Fibroblast of the conjunctiva (primary cell): ENCODE measurements around the gene SEH1L.
"Not testable (repeated sequence)": the region's sequence is repeated elsewhere in the genome, so short reads cannot be mapped to it uniquely, and the experiment has no call there.

Source experiments
- DNase-seq: peaks from one replicate; pipeline ENCODE4 v3.0.0-alpha.2; 2010; ENCODE audit warnings: low read depth

The SEH1L gene

DNA sequence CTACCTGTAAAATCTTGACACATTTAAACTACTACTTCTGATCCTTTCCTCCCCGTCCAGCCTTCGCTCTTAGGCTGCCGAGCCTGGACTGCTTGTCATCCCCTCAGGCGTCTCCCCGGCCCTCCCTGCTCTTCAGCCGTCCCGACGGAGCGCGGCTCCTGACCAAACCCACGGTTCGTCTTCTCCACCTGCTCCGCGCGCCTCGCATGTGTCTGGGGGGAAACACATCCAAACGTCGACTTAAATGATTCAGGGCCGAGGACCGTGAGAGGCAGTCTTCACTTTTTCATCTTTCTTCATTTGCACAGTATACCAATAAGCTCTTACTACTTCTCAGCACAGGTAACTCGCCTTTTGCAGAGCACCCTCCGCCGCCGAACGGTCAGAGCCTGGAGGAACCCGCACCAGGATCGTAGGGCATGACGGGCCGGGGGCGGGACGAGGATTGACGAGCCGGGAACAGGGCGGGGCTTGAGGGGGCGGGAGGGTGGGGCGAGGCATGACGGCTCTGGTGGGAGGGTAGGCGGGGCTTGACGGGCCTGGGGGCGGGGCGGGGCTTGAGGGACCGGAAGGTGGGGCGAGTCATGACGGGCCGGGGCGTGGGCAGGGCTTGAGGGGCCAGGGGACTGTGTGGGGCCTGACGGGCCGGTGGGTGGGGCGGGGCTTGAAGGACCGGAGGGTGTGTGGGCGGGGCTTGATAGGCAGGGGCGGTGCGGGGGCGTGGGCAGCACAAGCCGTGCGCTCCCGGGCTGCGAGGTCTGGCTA, at the start of gene SEH1L:
Gene SEH1L, plus strand, starts transcription at position 727 of the 765 bp plus-strand sequence. CDS start 111 bp downstream, outside the sequence.
- DNase-seq, result peak; percentile 99

DNA sequence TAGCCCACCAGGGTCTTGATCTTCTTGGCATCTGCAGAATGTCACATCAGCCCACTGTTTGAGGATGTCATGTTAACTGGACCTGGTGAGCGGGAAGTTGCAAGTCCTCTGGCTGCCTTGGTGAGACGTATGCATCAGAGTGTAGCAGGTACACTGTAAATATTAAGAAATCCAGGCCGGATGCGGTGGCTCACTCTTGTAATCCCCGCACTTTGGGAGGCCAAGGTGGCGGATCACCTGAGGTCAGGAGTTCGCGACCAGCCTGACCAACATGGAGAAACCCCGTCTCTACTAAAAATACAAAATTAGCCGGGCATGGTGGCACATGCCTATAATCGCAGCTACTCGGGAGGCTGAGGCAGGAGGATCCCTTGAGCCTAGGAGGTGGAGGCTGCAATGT, 46.6 kb upstream of the SEH1L start:
- DNase-seq, result not testable (repeated sequence)

DNA sequence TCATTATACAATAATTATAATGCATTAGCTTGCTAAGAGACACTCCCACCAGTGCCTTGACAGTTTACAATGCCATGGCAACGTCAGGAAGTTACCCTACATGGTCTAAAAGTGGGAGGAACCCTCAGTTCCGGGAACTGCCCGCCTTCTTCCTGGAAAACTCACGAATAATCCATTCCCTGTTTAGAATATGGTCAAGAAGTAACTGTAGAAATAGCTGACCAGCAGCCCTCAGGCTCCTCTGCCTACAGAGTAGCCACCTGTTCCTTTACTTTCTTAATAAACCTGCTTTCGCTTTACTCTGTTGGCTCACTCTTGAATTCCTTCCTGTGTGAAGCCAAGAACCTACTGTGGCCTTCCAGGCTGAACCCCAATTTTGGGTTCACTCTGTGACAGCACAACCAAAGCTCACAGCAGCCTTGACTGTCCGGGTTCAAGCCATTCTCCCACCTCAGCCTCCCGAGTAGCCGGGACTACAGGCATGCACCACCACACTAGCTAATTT, 43.7 kb upstream of the SEH1L start:
- no peak for DNase-seq

- DNase-seq, result no peak
Observed at GRCh38 chr18:12906119-12906518, 41.7 kb upstream of the SEH1L start.

- no peak for DNase-seq
Observed at GRCh38 chr18:12906773-12907172, 41.0 kb upstream of the SEH1L start.

DNA sequence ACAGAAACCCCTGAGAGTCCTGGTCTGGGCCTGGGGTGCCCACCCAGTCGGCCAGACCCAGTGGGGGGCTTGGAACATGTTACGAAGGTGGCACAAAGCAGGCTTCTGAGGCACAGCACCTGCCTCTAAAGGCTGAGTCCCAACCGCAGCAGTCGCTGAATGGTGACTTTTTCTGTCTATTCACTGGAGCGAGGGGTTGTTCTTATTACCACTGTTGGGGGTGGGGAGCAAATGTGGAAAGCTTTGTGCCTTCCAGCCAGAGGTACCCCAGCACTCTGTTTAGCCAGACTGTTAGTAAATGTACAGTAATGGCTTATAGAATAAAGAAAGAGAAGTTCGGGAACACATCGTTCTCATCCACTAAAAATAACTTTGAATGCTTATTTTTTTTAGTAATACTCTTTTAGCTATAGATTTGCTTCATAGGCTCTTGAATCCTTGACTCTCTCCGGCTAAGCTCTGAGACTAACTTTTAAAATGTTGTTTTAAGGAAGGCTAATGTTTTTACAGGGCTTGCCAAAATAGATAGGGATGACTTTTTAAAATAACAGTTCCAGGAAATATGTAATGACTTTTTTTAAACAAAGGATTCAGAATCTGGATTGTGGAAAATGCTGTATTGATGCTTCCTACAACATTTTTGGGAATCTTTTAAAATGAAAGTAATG, 40.4 kb upstream of the SEH1L start:
- DNase-seq, result no peak

DNA sequence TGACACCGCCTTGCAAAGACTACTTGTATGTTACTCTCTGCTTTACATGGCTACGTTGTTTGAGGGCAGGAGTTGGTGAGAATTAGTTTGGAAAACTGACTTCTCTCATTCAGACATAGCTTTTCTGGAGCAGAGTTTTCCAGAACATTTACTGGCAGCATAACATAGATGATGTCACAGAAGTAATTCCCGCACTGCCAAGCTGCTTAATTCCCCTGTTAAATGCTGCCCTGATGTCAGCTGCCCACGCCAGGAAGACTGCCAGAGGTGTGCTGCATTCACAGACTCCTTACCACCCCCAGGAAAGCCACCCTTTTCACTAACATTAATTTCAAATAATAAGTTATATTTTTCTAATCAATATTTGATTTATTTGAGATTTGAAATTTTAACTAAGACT, 39.1 kb upstream of the SEH1L start:
- DNase-seq, result no peak

DNA sequence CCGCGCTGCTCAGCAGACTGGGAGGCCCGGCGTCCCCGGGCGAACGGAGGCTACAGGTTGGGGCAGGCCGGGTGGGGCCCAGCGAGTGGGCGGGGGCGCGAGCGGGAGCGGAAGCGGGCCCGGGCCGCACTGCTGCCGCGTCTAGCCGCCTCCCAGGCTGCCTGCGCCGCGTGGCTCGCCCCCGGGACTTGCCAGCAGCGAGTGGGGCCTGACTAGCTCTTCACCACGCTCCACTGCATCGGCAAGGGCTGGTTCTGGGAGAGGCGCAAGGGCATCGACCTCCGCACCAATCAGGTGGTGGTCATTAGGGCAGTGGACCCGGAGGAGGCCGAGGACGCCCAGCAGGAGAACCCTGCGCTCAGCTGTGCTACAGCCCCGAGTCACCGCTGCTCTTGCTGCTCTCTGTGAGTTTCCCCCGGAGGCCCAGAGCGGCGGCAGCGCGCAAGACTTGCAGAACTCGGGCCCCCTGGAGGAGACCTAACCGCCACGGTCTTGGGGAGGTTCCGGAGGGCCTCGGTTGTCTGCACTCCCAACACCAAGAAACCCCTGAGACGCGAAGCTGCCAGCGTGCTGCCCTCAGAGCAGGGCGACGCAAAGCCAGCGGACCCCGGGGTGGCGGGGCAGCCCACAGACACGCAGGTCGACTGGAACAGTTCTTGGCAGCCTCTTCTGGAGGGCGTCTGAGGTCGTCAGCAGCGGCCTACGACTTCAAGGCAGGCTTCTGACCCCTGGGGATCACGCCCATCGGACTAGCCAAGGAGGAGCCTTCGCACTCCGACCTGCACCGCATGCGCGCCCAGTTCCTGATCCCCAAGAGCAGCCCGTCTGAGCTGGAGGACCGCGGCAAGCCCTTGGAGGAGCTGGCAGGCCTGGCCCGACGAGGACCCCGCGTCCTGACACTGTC, 36.5 kb upstream of the SEH1L start:
- no peak for DNase-seq

DNA sequence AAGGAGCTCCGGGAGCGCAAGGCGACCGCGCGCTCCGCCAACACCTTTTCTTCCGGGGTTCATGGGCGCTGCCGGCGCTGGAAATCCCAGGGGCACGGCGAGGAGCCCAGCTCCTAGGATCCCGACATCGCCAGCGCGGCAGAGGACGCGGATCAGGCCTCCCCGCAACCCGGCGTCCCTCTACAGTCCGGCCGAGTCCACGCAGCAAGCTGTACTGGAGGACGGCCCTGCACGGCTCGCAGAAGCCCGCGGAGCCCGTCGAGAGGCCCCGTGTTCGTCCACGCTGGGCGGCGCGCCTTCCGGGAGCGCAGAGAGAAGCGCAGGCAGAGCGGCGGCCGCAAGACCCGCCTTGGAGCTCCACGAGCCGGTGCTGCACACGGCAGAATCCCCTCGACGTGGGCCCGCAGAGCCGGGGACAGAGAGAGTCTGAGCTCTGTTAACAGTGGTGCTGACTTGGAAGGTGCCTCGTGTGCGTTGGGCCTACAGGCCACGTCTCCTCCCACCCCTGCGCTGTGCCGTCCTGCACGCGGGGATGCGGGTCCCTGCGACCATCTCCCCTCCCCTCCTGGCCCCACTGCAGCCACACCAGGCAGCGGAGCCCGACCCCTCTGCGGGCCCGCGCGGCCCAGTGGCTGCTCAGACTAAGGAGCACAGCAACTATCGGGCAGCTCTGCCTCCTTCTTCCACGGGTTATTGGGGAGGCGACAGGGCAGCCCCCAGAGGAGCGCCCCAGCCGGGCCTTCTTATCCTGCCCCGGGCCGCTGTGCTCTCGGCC, 35.7 kb upstream of the SEH1L start:
- no peak for DNase-seq

DNA sequence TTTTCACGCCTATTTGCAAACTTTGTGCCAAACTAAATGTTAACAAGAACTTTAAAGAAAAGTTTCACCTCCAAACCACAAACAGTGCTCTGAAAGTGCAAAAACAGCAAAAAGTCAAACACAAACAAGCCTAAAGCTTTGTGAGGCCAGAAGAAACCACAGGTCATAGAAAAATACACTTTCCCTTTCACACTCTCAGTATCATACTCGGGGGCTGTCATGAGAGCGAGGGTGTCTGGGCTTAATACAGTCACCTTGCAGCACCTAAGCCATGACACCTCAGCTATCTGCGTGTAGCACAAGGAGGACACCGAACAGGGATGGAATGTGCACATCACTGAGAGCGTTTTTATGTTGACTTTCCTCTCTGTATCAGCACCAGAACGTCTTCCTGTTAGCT, 26.6 kb upstream of the SEH1L start:
- DNase-seq, result no peak

- DNase-seq, result no peak
Observed at GRCh38 chr18:12922266-12922665, 25.5 kb upstream of the SEH1L start.

DNA sequence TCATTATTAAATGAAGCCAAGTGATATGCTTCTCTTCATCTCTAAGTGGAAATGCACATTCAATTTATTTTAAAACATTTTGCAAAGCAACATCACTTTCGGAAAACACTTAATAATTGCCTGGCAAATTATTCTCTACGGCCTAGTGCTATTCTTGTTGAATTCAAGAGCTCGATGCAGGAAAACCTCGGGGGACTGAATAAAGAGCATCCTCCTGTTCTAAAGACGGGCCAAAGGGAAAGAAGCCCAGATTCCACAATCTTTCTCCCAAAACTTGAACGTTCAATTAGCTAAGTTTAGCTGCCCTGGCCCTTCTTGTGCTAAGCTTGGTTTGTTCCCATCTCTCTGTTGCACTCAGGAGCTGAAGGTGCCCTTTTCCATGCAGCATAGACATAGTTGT, 23.2 kb upstream of the SEH1L start:
- no peak for DNase-seq

DNA sequence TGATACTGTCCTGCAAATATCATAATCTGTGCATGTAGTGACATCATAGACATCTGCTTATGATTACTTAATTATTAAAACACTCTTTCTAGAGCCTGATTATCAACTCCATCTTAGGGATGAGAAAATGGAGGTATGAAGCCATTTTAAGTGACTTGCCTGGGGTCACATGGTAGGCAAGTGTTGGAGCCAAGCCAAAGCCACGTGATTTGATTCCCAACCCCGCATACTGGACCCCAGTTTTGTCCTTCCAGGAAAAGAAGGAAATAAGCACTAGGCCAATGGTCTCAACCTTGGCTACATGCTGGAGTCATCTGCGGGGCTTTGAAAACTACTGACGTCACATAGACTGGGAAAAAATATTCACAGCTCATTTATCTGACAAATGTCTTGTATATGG, 19.6 kb upstream of the SEH1L start:
- DNase-seq, result no peak

- DNase-seq, result no peak
Observed at GRCh38 chr18:12928641-12929040, 19.2 kb upstream of the SEH1L start.

DNA sequence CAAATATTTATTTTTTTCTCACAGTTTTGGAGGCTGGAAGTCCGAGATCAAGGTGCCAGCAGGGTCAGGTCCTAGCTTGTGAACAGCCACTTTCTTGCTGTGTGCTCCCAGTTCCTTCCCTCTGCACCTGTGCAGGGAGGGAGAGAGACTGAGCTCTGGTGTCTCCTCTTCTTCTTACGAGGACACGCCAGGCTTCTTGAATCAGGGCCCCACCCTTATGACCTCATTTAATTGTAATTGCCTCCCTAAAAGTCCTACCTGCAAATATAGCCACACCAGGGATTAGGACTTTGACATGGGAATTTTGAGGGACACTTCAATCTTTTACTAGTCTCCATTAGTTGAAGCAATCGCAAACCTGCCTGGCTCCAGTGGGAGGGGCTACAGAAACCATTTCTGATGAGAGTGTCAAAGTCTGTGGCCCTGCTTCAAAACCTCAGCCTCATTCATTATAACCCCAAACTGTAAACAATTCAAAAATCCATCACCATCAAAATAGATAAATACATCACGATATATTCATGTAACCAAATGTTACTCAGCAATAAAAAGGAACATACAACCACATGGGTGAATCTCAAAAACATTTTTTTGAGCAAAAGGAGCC, 18.2 kb upstream of the SEH1L start:
- no peak for DNase-seq

- DNase-seq, result no peak
Observed at GRCh38 chr18:12930376-12930775, 17.4 kb upstream of the SEH1L start.

GRCh38 chr18:12930908-12931307, 16.9 kb upstream of the SEH1L start:
- DNase-seq, result no peak

DNA sequence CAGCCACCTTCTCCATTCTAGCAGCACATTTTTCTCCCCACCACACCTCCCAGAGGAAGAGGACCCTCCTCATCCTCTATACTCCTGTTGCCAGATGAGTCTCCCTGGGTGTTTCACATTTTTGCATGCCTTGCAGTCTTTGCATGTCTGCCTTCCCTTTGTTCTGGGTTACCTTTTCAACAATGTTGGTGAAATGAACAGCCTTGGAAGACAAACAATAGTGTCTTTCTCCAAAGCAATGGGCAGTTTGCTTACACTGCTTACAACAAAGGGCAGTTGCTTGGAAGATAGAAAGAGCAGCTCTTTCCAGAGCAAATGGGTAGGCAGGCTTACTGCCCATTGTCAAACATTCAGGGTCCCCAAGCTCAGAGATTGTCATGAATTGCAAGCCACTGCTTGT, 14.5 kb upstream of the SEH1L start:
- DNase-seq, result no peak

DNA sequence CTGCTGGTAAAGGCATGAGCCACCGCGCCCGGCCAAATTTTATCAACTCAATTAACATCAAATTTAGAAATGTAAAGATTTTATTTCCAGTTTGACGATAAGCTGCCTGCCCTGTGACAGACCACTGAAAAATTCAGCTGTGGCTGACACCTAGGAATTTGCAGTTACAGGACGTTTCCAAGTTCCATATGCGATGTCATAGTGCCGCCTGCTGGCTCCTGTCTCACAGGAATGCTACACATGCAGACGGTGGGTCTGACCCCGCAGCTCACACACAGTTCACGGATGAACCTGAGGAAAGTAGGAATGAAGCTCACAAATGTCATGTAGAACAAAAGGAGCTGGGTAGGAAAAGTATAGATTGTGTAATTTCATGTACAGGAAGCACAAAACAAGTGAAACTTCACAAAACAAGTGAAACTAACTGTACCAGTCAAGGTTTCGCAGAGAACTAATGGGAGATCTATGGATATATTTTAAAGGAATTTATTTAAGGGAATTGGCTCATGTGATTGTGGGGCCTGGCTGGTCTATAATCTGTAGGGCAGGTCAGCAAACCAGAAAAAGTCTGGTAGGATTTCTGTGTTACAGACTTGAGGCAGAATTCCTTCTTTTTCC, 13.2 kb upstream of the SEH1L start:
- peak; percentile 76 for DNase-seq

- no peak for DNase-seq
Observed at GRCh38 chr18:12939162-12939561, 8.6 kb upstream of the SEH1L start.

- DNase-seq, result no peak
Observed at GRCh38 chr18:12943215-12943614, 4.6 kb upstream of the SEH1L start.
